ENCODE data around the gene ACADL. TPM values are rescaled to one million over a fixed set of nuclear protein-coding genes. Genes with fewer than 3 reads are reported as not detected.

The ACADL gene
- total RNA-seq, 4 donors from 2014 or later, result 0.44 to 1.6 (median 0.95) TPM

GRCh38 chr2:210147614-210148013 lies 77.6 kb downstream of the ACADL start:
- H3K4me1 ChIP-seq, result no peaks in the 10 kb centered on the region
- H3K4me3 ChIP-seq, result no peak overlapping the region
- no peak overlapping the region for H3K27ac ChIP-seq
- H3K27me3 ChIP-seq, result no peaks in the 10 kb centered on the region
- no peaks in the 10 kb centered on the region for H3K9me3 ChIP-seq
- TF ChIP-seq POLR2A (IDR thresholded peaks at IDR 0.05) (no peak), CTCF (IDR thresholded peaks at IDR 0.05) (no peak)
- no peak for DNase-seq
- peaks cover 0 to 46% (median 6%) of the 10 kb centered on the region in 3 donors for H3K36me3 ChIP-seq
- intact Hi-C loops (cut with DNase I), result no loop called here

Small RNA genes within 50 kb of the gene (small RNA-seq; reads per million reads assigned to genes)
- gene RF00019, result 0 reads per million in 4 donors

Other genes with a start within 250 kb of the ACADL start
- 100 to 1,000 TPM in 1 of 4 donors, 10 to 100 TPM in 3; 31.0 to 105 (median 55.5) TPM for gene RPE, start 222.8 kb downstream of the ACADL start, total RNA-seq
- gene KANSL1L, start 54.0 kb downstream of the ACADL start, total RNA-seq, result 10 to 100 TPM in 3 of 4 donors, 1 to 10 TPM in 1; 9.1 to 21.7 (median 13.6) TPM
- gene MYL1, start 89.7 kb upstream of the ACADL start, total RNA-seq, result not detected